ENCODE data around the gene SNAPC2. TPM values are rescaled to one million over a fixed set of nuclear protein-coding genes. Genes with fewer than 3 reads are reported as not detected.

The SNAPC2 gene
- total and polyA plus RNA-seq, 2 donors from 2014 or later, result 18.4 to 24.3 TPM

- no peak overlapping the region for H3K4me3 ChIP-seq (ENCODE audit: low read length in 3 of 3)
- peaks cover 0 to 37% (median 26%) of the 10 kb centered on the region in 3 donors for H3K36me3 ChIP-seq (ENCODE audit: control insufficient read depth in 2 of 3, insufficient read depth in 3 of 3, low read length in 3 of 3)
- FAIRE-seq, result no peak
- H3K4me1 ChIP-seq (ENCODE audit: control insufficient read depth in 2 of 3, insufficient read depth in 2 of 3, low read depth in 1 of 3, low read length in 3 of 3), result peaks cover 0 to 5% (median 0%) of the 10 kb centered on the region in 3 donors
- H3K9me3 ChIP-seq (ENCODE audit: control insufficient read depth in 2 of 3, insufficient read depth in 1 of 3, low read length in 3 of 3), result no peaks in the 10 kb centered on the region
- no peaks in the 10 kb centered on the region for H3K27me3 ChIP-seq (ENCODE audit: control insufficient read depth, insufficient read depth, low read length)
- H3K9ac ChIP-seq (ENCODE audit: low read length in 3 of 3), result no peak overlapping the region
- H3K27ac ChIP-seq (ENCODE audit: low read depth in 2 of 2, low read length in 2 of 2), result no peak overlapping the region
- DNase-seq, result no peak
- intact Hi-C loops (cut with DNase I), result no loop called here
- TF ChIP-seq CTCF (IDR thresholded peaks at IDR 0.05; ENCODE audit: borderline replicate concordance, extremely low read depth, insufficient read depth), result no peak
These were observed 13.3 kb downstream of the SNAPC2 start for GRCh38 chr19:7933411-7933810.

- TF ChIP-seq CTCF (IDR thresholded peaks at IDR 0.05; ENCODE audit: borderline replicate concordance, extremely low read depth, insufficient read depth), result no peak
- FAIRE-seq (no peak), DNase-seq (peak in 1 of 5 donors; percentile 52)
- Histone ChIP-seq H3K4me3 (ENCODE audit: low read length in 3 of 3) (no peak overlapping the region), H3K27me3 (ENCODE audit: control insufficient read depth, insufficient read depth, low read length) (no peaks in the 10 kb centered on the region), H3K9ac (ENCODE audit: low read length in 3 of 3) (no peak overlapping the region), H3K4me1 (ENCODE audit: control insufficient read depth in 2 of 3, insufficient read depth in 2 of 3, low read depth in 1 of 3, low read length in 3 of 3) (peaks cover 0 to 2% (median 0%) of the 10 kb centered on the region in 3 donors), H3K9me3 (ENCODE audit: control insufficient read depth in 2 of 3, insufficient read depth in 1 of 3, low read length in 3 of 3) (no peaks in the 10 kb centered on the region), H3K27ac (ENCODE audit: low read depth in 2 of 2, low read length in 2 of 2) (no peak overlapping the region), H3K36me3 (ENCODE audit: control insufficient read depth in 2 of 3, insufficient read depth in 3 of 3, low read length in 3 of 3) (peaks cover 0 to 37% (median 26%) of the 10 kb centered on the region in 3 donors)
- intact Hi-C loops (cut with DNase I), result no loop called here
These were observed 13.9 kb downstream of the SNAPC2 start for GRCh38 chr19:7933828-7934725.

DNA sequence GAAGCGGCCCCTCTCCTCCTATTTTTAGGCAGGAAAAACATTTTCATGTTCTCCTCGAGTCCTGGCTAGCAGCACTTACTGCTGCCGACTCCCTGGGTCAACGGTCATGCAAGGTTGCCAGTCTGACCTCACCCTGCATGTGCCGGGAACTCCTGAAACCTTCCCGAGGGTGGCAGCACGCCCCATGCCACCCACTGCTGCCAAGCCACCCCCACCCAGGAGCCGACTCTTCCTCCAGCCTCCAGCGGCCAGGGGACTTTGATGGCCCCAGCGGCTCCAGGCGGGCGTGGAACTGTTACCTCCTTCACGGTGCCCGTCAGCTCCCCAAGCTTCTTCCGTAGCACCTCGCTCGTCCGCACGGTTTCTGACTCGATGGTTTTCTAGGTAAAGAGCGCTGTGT is 14.6 kb downstream of the SNAPC2 start:
- H3K27me3 ChIP-seq (ENCODE audit: control insufficient read depth, insufficient read depth, low read length), result no peaks in the 10 kb centered on the region
- peaks cover 0 to 37% (median 26%) of the 10 kb centered on the region in 3 donors for H3K36me3 ChIP-seq (ENCODE audit: control insufficient read depth in 2 of 3, insufficient read depth in 3 of 3, low read length in 3 of 3)
- DNase-seq, result peak in 1 of 5 donors; percentile 66
- intact Hi-C loops (cut with DNase I), result no loop called here
- H3K9me3 ChIP-seq (ENCODE audit: control insufficient read depth in 2 of 3, insufficient read depth in 1 of 3, low read length in 3 of 3), result no peaks in the 10 kb centered on the region
- H3K4me3 ChIP-seq (ENCODE audit: low read length in 3 of 3), result no peak overlapping the region
- no peak for TF ChIP-seq CTCF (IDR thresholded peaks at IDR 0.05; ENCODE audit: borderline replicate concordance, extremely low read depth, insufficient read depth)
- FAIRE-seq, result no peak
- H3K27ac ChIP-seq (ENCODE audit: low read depth in 2 of 2, low read length in 2 of 2), result no peak overlapping the region
- H3K4me1 ChIP-seq (ENCODE audit: control insufficient read depth in 2 of 3, insufficient read depth in 2 of 3, low read depth in 1 of 3, low read length in 3 of 3), result no peaks in the 10 kb centered on the region
- H3K9ac ChIP-seq (ENCODE audit: low read length in 3 of 3), result no peak overlapping the region

Data from kidney (tissue), 14 donors.